Activated T-cell treated with anti-CD3 and anti-CD28 coated beads, Interleukin-2, amount 50 U/mL, for 72 hours (primary cell): Measurements from ENCODE around the gene SERPINB7. TPM values are rescaled to one million over a fixed set of nuclear protein-coding genes. Genes with fewer than 3 reads are reported as not detected.

Experiments
- ATAC-seq, 2 donors: fragments of 150-1000 bp; cut with Tn5 transposase; replicated peaks in 1 of 2; 2 replicates each; pipeline ENCODE4 v1.10.0; 2021; ENCODE audit warnings: moderate library complexity in 2 of 2, mild to moderate bottlenecking in 1 of 2
- DNase-seq, 2 donors: peaks; one replicate each; pipeline ENCODE4 v3.0.0; 2021 to 2022; ENCODE audit warnings: mixed read lengths in 1 of 2
- H3K27ac Mint-ChIP-seq: one replicate; pipeline ENCODE4 v1.8.0; 2022; ENCODE audit warnings: mild to moderate bottlenecking, moderate library complexity, mixed read lengths
- H3K27me3 Mint-ChIP-seq: one replicate; pipeline ENCODE4 v1.8.0; 2022; ENCODE audit warnings: low read depth, mixed read lengths
- H3K36me3 Mint-ChIP-seq, 2 donors: one replicate each; pipeline ENCODE4 v1.8.0; 2022; ENCODE audit warnings: mixed read lengths in 2 of 2, mild to moderate bottlenecking in 1 of 2; ENCODE audit not compliant: insufficient read depth in 2 of 2
- H3K4me1 Mint-ChIP-seq: one replicate; pipeline ENCODE4 v1.8.0; 2022; ENCODE audit warnings: low read depth, mixed read lengths
- H3K4me3 Mint-ChIP-seq, 2 donors: one replicate each; pipeline ENCODE4 v1.8.0; 2022; ENCODE audit warnings: mild to moderate bottlenecking in 2 of 2, mixed read lengths in 2 of 2, moderate library complexity in 2 of 2
- H3K9me3 Mint-ChIP-seq, 2 donors: one replicate each; pipeline ENCODE4 v1.8.0; 2022; ENCODE audit warnings: mixed read lengths in 2 of 2
- total RNA-seq, 2 donors: library from RNA; stranded (reverse); gene quantifications; one replicate each; pipeline ENCODE4 v1.2.3, GENCODE V29; 2022

Gene SERPINB7
- total RNA-seq, 2 donors from 2014 or later, result not detected

DNA sequence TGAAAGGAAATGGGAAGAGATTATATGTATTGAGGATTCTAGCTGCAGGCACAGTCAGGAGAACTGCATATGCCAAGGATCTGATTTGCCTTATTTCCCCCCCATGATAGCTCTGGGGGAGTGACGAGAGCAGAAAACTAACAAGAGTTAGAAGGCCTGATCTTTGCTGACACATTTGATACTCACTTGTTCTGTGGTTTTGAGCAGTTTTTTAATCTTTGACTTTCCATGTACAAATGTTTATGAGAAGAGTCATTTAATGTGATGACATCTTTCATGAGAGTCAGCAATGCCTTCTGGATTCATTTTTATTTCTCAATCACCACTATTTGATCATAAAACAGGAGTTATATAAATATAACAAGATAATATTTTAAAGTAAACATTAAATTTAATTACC lies 12.7 kb upstream of the SERPINB7 start:
- no peak overlapping the region for H3K4me3 Mint-ChIP-seq
- H3K9me3 Mint-ChIP-seq, result peaks cover 9% of the 10 kb centered on the region in 2 donors
- ATAC-seq, result no peak
- H3K4me1 Mint-ChIP-seq, result no peaks in the 10 kb centered on the region
- H3K36me3 Mint-ChIP-seq, result peaks cover 2 to 6% of the 10 kb centered on the region in 2 donors
- H3K27me3 Mint-ChIP-seq, result no peaks in the 10 kb centered on the region
- H3K27ac Mint-ChIP-seq, result no peak overlapping the region
- DNase-seq, result no peak

- Mint-ChIP-seq H3K27me3 (no peaks in the 10 kb centered on the region), H3K4me3 (no peak overlapping the region), H3K9me3 (peaks cover 9 to 11% of the 10 kb centered on the region in 2 donors), H3K27ac (no peak overlapping the region), H3K36me3 (peaks cover 2 to 6% of the 10 kb centered on the region in 2 donors), H3K4me1 (no peaks in the 10 kb centered on the region)
- DNase-seq (no peak), ATAC-seq (no peak)
Observed at GRCh38 chr18:63763831-63764600, 11.2 kb upstream of the SERPINB7 start.

DNA sequence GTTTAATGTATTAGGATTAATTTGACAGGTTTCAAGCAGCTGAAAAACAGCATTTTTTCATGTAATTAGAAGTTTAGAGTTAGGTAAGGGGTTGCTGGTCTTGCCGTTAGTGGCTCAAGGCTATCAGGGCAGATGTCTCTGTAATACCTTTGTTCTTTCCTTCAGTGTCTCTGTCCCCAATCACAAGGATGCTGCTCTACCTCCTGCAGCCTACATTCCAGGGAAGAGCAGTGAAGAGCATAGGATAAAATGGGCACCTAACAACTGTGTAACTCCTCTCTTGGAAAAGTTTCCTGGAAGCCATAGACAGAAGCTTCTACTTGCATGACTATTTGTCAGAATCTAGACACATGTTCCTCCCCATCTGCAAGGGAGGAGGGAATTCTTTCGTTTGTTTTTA lies 9.4 kb upstream of the SERPINB7 start:
- Mint-ChIP-seq H3K4me3 (no peak overlapping the region), H3K36me3 (no peaks in the 10 kb centered on the region), H3K27me3 (peaks cover 5% of the 10 kb centered on the region), H3K4me1 (no peaks in the 10 kb centered on the region), H3K9me3 (peaks cover 0 to 2% of the 10 kb centered on the region in 2 donors), H3K27ac (no peak overlapping the region)
- no peak for DNase-seq
- no peak for ATAC-seq

- Mint-ChIP-seq H3K4me1 (no peaks in the 10 kb centered on the region), H3K36me3 (no peaks in the 10 kb centered on the region), H3K9me3 (no peaks in the 10 kb centered on the region), H3K4me3 (no peak overlapping the region), H3K27ac (no peak overlapping the region), H3K27me3 (peaks cover 11% of the 10 kb centered on the region)
- DNase-seq (no peak), ATAC-seq (no peak)
Observed at GRCh38 chr18:63773551-63773950, 1.7 kb upstream of the SERPINB7 start.

DNA sequence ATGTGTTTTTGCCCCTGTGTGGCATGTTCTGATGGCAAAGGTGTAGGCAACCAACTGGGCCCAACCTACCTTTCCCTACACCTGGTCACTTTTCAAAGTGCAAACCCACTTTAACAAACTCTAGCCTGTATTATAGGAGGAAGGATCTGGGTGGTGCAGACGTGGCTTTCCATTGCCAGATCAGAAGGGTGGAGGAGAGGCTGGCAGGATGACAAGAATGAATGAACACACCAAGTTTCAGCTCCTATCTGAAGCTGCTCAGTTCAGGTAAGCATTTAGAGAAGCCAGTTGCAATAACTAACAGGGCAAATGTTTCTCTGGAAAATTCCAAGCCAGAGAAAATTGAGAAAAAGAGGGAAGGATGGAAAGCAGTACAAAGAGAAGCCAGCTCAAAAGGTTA lies 707 bp upstream of the SERPINB7 start:
- ATAC-seq (no peak), DNase-seq (no peak)
- no peaks in the 10 kb centered on the region for H3K9me3 Mint-ChIP-seq
- no peaks in the 10 kb centered on the region for H3K4me1 Mint-ChIP-seq
- peaks cover 11% of the 10 kb centered on the region for H3K27me3 Mint-ChIP-seq
- H3K4me3 Mint-ChIP-seq, result no peak overlapping the region
- no peaks in the 10 kb centered on the region for H3K36me3 Mint-ChIP-seq
- no peak overlapping the region for H3K27ac Mint-ChIP-seq

- Mint-ChIP-seq H3K9me3 (no peaks in the 10 kb centered on the region), H3K27ac (no peak overlapping the region), H3K4me3 (no peak overlapping the region), H3K4me1 (no peaks in the 10 kb centered on the region), H3K27me3 (no peaks in the 10 kb centered on the region), H3K36me3 (no peaks in the 10 kb centered on the region)
- DNase-seq, result no peak
- no peak for ATAC-seq
Observed at GRCh38 chr18:63779386-63779785, 4.2 kb downstream of the SERPINB7 start.

DNA sequence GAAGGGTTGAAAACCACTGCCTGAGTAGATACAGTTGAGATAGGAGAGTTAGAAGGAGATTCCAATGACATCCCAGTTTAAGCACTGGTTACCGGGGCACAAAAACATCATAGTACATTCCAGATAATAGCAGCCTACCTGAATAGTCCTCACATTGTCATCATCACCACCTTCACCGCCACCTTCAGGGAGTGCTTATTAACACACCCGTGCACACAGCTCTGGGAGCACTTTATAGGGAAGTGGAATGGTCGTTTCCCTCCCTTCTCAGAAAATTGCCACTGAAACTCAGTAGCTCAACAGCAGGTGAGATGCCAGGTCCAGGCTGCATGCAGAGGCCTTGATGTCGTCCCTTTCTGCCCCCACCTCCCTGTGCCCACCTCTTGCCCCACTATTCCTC lies 8.2 kb downstream of the SERPINB7 start:
- Mint-ChIP-seq H3K9me3 (no peaks in the 10 kb centered on the region), H3K4me3 (no peak overlapping the region), H3K4me1 (no peaks in the 10 kb centered on the region), H3K27ac (no peak overlapping the region), H3K36me3 (no peaks in the 10 kb centered on the region), H3K27me3 (no peaks in the 10 kb centered on the region)
- DNase-seq (no peak), ATAC-seq (no peak)

DNA sequence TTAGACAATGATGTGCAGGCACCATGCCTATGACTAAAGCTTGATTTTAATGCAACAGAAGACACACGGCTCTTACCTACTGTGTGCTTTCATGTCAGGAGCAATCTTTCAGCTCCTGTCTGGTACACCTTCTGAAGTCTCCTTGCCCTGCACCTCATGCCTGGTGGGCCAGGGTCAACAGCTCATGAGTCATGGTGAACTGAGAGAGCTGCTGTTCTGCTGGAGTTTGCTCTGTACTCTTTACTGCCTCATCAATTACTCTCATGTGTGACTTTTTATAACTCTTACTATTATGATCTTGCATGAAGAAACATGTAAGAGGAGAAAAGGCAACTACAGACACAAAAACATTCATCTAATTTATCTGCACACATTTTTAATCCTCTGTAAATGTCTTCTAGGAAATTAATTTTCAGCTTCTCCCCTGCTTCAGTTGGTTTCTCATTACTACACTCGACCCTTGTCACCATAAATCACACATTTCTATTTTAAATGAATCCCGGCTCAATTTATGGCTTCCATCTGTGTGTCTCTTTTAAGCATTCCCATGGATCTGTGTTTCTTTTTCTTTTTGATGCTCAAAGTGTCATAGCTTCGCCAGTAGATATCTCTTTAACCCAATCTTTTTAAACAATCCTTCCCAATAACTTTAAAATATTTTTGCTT lies 9.7 kb downstream of the SERPINB7 start:
- H3K9me3 Mint-ChIP-seq, result no peaks in the 10 kb centered on the region
- ATAC-seq (no peak), DNase-seq (no peak)
- H3K4me3 Mint-ChIP-seq, result no peak overlapping the region
- H3K27me3 Mint-ChIP-seq, result no peaks in the 10 kb centered on the region
- no peak overlapping the region for H3K27ac Mint-ChIP-seq
- no peaks in the 10 kb centered on the region for H3K36me3 Mint-ChIP-seq
- H3K4me1 Mint-ChIP-seq, result no peaks in the 10 kb centered on the region

DNA sequence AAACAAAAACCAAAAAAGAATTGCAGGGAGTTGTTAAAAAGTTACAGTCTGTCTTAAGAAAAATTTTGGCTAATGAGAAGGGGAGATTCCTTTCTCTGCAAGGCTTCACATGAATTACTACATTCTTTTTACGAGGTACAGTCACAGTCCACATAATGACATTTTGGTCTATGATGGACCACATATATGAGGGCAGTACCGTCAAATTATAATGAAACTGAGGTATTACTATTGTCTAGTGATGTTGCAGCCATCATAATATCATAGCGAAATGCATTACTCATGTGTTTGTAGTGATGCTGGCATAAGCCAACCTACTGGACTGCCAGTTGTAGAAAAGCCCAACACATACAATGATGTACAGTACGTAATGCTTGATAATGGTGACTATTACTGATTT lies 12.5 kb downstream of the SERPINB7 start:
- no peak for DNase-seq
- Mint-ChIP-seq H3K9me3 (no peaks in the 10 kb centered on the region), H3K27me3 (no peaks in the 10 kb centered on the region), H3K4me1 (no peaks in the 10 kb centered on the region), H3K36me3 (no peaks in the 10 kb centered on the region), H3K27ac (no peak overlapping the region), H3K4me3 (no peak overlapping the region)
- ATAC-seq, result no peak

DNA sequence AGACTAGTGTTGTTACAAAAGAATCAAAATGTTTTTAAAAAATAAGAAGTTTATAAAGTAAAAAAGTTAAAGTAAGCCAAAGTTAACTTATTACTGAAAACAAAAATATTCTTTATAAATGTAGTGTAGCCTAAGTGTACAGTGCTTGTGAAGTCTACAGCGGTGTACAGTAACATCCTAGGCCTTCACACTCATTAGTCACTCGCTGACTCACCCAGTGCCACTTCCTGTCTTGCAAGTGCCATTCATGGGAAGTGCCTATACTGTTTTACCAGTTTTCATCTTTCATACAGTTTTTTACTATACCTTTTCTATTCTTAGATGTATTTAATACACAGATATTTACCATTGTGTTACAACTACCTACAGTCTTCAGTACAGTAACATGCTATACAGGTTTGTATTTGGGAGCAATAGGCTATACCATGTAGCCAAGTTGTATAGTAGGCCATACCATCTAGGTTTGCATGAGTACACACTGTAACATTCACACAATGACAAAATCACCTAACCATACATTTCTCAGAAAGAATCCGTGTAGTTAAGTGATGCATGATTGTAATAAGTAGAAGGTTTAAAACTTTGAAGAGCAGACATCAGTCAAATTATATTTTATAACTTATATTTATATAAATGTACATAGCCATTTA lies 13.4 kb downstream of the SERPINB7 start:
- ATAC-seq, result peak; percentile 100
- DNase-seq, result peak; percentile 64 to 74
- H3K9me3 Mint-ChIP-seq, result no peaks in the 10 kb centered on the region
- no peak overlapping the region for H3K27ac Mint-ChIP-seq
- H3K4me1 Mint-ChIP-seq, result no peaks in the 10 kb centered on the region
- no peaks in the 10 kb centered on the region for H3K36me3 Mint-ChIP-seq
- H3K4me3 Mint-ChIP-seq, result no peak overlapping the region
- H3K27me3 Mint-ChIP-seq, result no peaks in the 10 kb centered on the region

DNA sequence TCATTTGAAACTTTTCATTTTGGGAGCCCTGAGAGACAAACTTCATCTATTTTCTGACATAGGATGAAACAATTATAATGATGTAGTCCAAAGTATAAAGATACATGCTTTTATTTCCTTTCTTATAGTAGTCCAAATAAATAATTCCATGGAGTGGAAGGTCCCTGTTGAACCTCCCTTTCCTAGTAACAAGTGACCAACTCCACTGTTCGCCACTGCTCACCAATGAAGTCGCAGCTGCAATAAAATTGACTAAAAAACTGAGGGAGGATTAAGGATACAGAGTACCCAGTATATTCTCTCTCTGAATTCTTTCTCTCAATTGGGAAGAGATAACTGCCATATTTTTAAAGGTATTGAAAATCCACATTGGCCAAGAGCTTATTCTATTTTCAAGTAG lies 14.1 kb downstream of the SERPINB7 start:
- no peaks in the 10 kb centered on the region for H3K9me3 Mint-ChIP-seq
- H3K4me1 Mint-ChIP-seq, result no peaks in the 10 kb centered on the region
- ATAC-seq (no peak), DNase-seq (no peak)
- no peak overlapping the region for H3K4me3 Mint-ChIP-seq
- H3K27ac Mint-ChIP-seq, result no peak overlapping the region
- no peaks in the 10 kb centered on the region for H3K36me3 Mint-ChIP-seq
- no peaks in the 10 kb centered on the region for H3K27me3 Mint-ChIP-seq

- H3K36me3 Mint-ChIP-seq, result no peaks in the 10 kb centered on the region
- H3K4me1 Mint-ChIP-seq, result no peaks in the 10 kb centered on the region
- no peak overlapping the region for H3K27ac Mint-ChIP-seq
- no peak for DNase-seq
- H3K9me3 Mint-ChIP-seq, result no peaks in the 10 kb centered on the region
- no peaks in the 10 kb centered on the region for H3K27me3 Mint-ChIP-seq
- ATAC-seq, result no peak
- H3K4me3 Mint-ChIP-seq, result no peak overlapping the region
Observed at GRCh38 chr18:63795606-63796005, 20.4 kb downstream of the SERPINB7 start.

DNA sequence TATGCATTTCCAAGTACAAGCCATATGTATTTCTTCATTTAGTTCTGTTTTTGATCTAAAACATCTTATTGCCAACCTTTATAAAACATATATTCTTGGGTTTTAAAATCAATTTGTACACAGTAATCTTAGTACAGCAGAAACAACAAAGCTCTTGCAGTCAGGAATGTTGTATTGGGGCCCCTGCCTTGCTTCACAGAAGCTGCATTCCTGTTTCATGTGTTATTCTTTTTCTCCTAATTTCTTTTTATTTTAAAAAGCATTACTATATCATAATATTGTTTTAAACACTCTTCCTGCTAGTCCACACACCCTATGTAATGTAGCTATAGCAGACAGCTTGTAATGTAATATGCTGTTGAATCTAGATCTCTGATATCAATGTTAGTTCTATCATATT lies 24.0 kb downstream of the SERPINB7 start:
- Mint-ChIP-seq H3K4me1 (no peaks in the 10 kb centered on the region), H3K9me3 (no peaks in the 10 kb centered on the region)
- ATAC-seq, result no peak

More for the DNA sequence above, 24.0 kb downstream of the SERPINB7 start:
- H3K4me3 Mint-ChIP-seq, result no peak overlapping the region
- DNase-seq, result no peak
- no peaks in the 10 kb centered on the region for H3K27me3 Mint-ChIP-seq
- no peaks in the 10 kb centered on the region for H3K36me3 Mint-ChIP-seq
- no peak overlapping the region for H3K27ac Mint-ChIP-seq
